ENCODE data around the gene LRRC71.

The LRRC71 gene

DNA sequence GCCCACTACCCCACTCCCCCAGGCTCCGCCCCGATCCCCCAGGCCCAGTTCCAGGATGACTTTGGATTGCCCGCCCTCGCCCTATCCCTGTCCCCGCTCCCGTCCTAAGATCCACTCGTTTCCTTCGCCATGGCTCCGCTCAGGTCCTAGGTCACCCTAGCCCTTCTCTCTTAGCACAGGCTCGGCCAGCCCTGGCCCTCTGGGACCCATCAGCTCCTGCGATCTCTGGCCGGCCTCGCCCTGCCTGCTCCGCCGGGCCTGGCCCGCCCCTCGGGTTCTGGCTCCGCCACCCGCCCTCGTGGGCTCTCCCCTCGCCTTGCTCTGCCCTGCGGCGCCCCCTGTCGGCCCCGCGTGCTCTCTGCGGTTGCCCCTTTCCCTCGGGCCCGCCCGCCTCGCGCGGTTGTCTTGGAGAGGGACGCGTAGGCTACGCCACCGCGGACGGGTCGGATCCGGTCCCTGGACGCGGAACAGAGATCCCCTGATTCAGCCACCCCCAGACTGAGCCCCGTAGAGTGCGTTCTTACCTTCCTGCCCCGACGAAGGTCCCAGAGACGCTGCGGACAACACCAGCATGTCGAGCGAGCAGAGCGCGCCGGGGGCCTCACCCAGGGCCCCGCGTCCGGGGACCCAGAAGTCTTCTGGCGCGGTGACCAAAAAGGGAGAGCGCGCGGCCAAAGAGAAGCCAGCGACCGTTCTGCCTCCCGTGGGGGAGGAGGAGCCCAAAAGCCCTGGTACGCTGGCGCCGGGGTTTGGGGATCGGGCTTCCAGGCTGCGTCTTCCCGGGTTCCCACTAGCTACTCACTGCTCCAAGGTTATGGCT is at the start of gene LRRC71:
TSS of gene LRRC71 (plus strand) at position 400 of the 820 bp plus-strand sequence. CDS start at position 572, 172 bp downstream.
- Histone ChIP-seq H3K27ac (ENCODE audit: low read depth in 2 of 2, low read length in 2 of 2) (no peak within 1 kb of the TSS), H3K9ac (ENCODE audit: low read depth in 1 of 2, low read length in 2 of 2) (no peak within 1 kb of the TSS), H3K4me3 (ENCODE audit: low read length in 2 of 2) (no peak within 1 kb of the TSS), H3K36me3 (ENCODE audit: control insufficient read depth in 2 of 2, insufficient read depth in 2 of 2, low read length in 2 of 2) (no peaks in the 10 kb centered on the region), H3K4me1 (ENCODE audit: control insufficient read depth in 2 of 2, insufficient read depth in 2 of 2, low read length in 2 of 2) (peaks cover 0 to 4% of the 10 kb centered on the region in 2 donors), H3K9me3 (ENCODE audit: control insufficient read depth in 2 of 2, low read length in 2 of 2) (no peaks in the 10 kb centered on the region), H3K27me3 (ENCODE audit: control insufficient read depth in 2 of 2, insufficient read depth in 2 of 2, low read length in 2 of 2) (peaks cover 49 to 52% of the 10 kb centered on the region in 2 donors)

DNA sequence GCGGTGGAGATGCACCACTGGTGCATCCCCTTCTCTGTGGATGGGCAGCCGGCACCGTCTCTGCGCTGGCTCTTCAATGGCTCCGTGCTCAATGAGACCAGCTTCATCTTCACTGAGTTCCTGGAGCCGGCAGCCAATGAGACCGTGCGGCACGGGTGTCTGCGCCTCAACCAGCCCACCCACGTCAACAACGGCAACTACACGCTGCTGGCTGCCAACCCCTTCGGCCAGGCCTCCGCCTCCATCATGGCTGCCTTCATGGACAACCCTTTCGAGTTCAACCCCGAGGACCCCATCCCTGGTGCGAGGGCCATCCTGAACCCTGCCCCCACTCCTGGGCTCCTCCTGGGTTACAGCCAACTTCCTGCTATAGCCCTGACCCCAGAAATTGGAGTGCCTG is 46.8 kb upstream of the LRRC71 start:
- no peaks in the 10 kb centered on the region for H3K4me1 ChIP-seq (ENCODE audit: control insufficient read depth in 2 of 2, insufficient read depth in 2 of 2, low read length in 2 of 2)
- no peak overlapping the region for H3K4me3 ChIP-seq (ENCODE audit: low read length in 2 of 2)
- no peak overlapping the region for H3K27ac ChIP-seq (ENCODE audit: low read depth in 2 of 2, low read length in 2 of 2)
- H3K27me3 ChIP-seq (ENCODE audit: control insufficient read depth in 2 of 2, insufficient read depth in 2 of 2, low read length in 2 of 2): peaks cover 5 to 10% of the 10 kb centered on the region in 2 donors
- H3K36me3 ChIP-seq (ENCODE audit: control insufficient read depth in 2 of 2, insufficient read depth in 2 of 2, low read length in 2 of 2): no peaks in the 10 kb centered on the region
- no peaks in the 10 kb centered on the region for H3K9me3 ChIP-seq (ENCODE audit: control insufficient read depth in 2 of 2, low read length in 2 of 2)
- H3K9ac ChIP-seq (ENCODE audit: low read depth in 1 of 2, low read length in 2 of 2): no peak overlapping the region

DNA sequence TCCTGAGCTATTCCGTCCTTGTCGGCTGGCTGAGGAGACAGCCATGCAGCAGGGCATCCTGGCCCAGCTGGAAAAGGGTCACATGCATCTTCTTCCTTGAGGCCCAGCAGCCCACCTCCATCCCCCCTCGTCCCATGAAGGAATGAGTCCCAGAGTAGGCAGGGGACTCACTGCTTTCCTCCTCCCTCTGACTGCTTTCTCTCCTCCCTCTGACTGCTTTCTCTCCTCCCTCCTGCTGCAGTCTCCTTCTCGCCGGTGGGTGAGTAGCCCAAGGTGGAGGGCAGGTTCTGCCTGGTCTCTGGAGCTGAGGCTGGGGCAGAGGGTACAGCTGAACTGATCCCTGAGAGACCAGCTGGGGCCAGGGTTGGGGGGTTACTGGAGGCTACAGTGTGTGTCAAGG is 46.3 kb upstream of the LRRC71 start:
- Histone ChIP-seq H3K4me3 (ENCODE audit: low read length in 2 of 2) (no peak overlapping the region), H3K9ac (ENCODE audit: low read depth in 1 of 2, low read length in 2 of 2) (no peak overlapping the region), H3K27me3 (ENCODE audit: control insufficient read depth in 2 of 2, insufficient read depth in 2 of 2, low read length in 2 of 2) (peaks cover 5 to 10% of the 10 kb centered on the region in 2 donors)

DNA sequence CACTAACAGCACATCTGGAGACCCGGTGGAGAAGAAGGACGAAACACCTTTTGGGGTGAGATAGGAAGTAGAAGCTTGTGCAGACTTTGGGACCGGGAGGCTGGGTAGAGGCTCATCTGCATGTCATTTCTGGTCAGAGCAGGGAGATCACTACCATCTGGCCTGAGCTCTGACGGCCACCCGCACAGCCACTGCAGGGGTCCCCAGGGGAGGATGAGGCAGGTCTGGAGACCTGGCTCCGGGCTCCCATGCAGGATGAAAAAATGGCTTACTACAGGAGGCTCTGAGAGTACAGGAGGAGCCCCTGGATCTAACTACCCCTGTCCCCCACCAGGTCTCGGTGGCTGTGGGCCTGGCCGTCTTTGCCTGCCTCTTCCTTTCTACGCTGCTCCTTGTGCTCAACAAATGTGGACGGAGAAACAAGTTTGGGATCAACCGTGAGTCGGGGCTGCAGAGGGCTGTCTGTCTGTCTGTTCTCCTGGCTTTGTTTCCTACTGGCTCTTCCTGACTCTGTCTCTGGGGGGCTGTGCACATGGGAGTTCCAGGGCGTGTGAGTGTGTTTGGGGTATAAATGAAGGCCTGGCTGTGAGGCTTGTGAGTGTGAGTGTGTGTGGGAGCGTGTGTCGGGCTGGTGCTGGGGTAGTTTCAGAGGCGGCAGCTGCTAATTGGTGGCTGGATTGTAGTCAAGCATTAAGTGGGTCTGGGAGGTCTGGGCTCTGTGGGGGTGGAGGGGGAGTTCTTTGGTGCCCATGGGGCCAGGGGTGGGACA is 45.7 kb upstream of the LRRC71 start:
- Histone ChIP-seq H3K9ac (ENCODE audit: low read depth in 1 of 2, low read length in 2 of 2) (no peak overlapping the region), H3K4me3 (ENCODE audit: low read length in 2 of 2) (no peak overlapping the region), H3K9me3 (ENCODE audit: control insufficient read depth in 2 of 2, low read length in 2 of 2) (no peaks in the 10 kb centered on the region), H3K27ac (ENCODE audit: low read depth in 2 of 2, low read length in 2 of 2) (no peak overlapping the region), H3K27me3 (ENCODE audit: control insufficient read depth in 2 of 2, insufficient read depth in 2 of 2, low read length in 2 of 2) (peaks cover 5 to 10% of the 10 kb centered on the region in 2 donors), H3K4me1 (ENCODE audit: control insufficient read depth in 2 of 2, insufficient read depth in 2 of 2, low read length in 2 of 2) (no peaks in the 10 kb centered on the region), H3K36me3 (ENCODE audit: control insufficient read depth in 2 of 2, insufficient read depth in 2 of 2, low read length in 2 of 2) (no peaks in the 10 kb centered on the region)

More for the DNA sequence above, 46.3 kb upstream of the LRRC71 start:
- Histone ChIP-seq H3K27ac (ENCODE audit: low read depth in 2 of 2, low read length in 2 of 2) (no peak overlapping the region), H3K36me3 (ENCODE audit: control insufficient read depth in 2 of 2, insufficient read depth in 2 of 2, low read length in 2 of 2) (no peaks in the 10 kb centered on the region), H3K9me3 (ENCODE audit: control insufficient read depth in 2 of 2, low read length in 2 of 2) (no peaks in the 10 kb centered on the region), H3K4me1 (ENCODE audit: control insufficient read depth in 2 of 2, insufficient read depth in 2 of 2, low read length in 2 of 2) (no peaks in the 10 kb centered on the region)

DNA sequence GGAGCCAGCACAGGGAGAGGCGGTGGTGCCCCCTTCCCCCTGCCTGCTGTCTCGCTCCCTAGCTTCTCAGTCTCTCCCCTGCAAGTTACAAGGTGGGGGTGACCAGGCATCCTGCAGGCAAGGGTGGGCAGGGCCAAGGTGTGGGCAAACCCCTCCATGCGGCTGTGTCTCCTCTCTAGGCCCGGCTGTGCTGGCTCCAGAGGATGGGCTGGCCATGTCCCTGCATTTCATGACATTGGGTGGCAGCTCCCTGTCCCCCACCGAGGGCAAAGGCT is 45.2 kb upstream of the LRRC71 start:
- H3K9ac ChIP-seq (ENCODE audit: low read depth in 1 of 2, low read length in 2 of 2): no peak overlapping the region
- no peaks in the 10 kb centered on the region for H3K9me3 ChIP-seq (ENCODE audit: control insufficient read depth in 2 of 2, low read length in 2 of 2)
- H3K4me3 ChIP-seq (ENCODE audit: low read length in 2 of 2): no peak overlapping the region
- no peaks in the 10 kb centered on the region for H3K36me3 ChIP-seq (ENCODE audit: control insufficient read depth in 2 of 2, insufficient read depth in 2 of 2, low read length in 2 of 2)
- no peaks in the 10 kb centered on the region for H3K4me1 ChIP-seq (ENCODE audit: control insufficient read depth in 2 of 2, insufficient read depth in 2 of 2, low read length in 2 of 2)
- H3K27ac ChIP-seq (ENCODE audit: low read depth in 2 of 2, low read length in 2 of 2): no peak overlapping the region
- H3K27me3 ChIP-seq (ENCODE audit: control insufficient read depth in 2 of 2, insufficient read depth in 2 of 2, low read length in 2 of 2): peaks cover 5 to 10% of the 10 kb centered on the region in 2 donors

DNA sequence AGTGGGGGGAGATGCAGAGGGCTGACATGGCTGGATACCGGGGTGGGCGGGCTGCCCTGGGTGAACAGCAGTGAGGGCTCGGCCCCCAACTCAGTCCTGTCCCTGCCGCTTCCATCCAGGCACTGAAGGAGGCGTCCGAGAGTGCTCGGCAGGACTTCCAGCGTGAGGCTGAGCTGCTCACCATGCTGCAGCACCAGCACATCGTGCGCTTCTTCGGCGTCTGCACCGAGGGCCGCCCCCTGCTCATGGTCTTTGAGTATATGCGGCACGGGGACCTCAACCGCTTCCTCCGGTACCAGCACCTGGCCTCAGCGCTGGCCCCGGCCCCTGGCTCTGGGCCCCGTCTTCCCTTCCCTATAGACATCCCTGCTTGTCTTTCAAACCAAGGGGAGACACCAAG is 44.2 kb upstream of the LRRC71 start:
- Histone ChIP-seq H3K9me3 (ENCODE audit: control insufficient read depth in 2 of 2, low read length in 2 of 2) (no peaks in the 10 kb centered on the region), H3K36me3 (ENCODE audit: control insufficient read depth in 2 of 2, insufficient read depth in 2 of 2, low read length in 2 of 2) (no peaks in the 10 kb centered on the region), H3K27me3 (ENCODE audit: control insufficient read depth in 2 of 2, insufficient read depth in 2 of 2, low read length in 2 of 2) (peaks cover 5 to 10% of the 10 kb centered on the region in 2 donors), H3K4me1 (ENCODE audit: control insufficient read depth in 2 of 2, insufficient read depth in 2 of 2, low read length in 2 of 2) (no peaks in the 10 kb centered on the region), H3K9ac (ENCODE audit: low read depth in 1 of 2, low read length in 2 of 2) (no peak overlapping the region), H3K4me3 (ENCODE audit: low read length in 2 of 2) (no peak overlapping the region), H3K27ac (ENCODE audit: low read depth in 2 of 2, low read length in 2 of 2) (no peak overlapping the region)

DNA sequence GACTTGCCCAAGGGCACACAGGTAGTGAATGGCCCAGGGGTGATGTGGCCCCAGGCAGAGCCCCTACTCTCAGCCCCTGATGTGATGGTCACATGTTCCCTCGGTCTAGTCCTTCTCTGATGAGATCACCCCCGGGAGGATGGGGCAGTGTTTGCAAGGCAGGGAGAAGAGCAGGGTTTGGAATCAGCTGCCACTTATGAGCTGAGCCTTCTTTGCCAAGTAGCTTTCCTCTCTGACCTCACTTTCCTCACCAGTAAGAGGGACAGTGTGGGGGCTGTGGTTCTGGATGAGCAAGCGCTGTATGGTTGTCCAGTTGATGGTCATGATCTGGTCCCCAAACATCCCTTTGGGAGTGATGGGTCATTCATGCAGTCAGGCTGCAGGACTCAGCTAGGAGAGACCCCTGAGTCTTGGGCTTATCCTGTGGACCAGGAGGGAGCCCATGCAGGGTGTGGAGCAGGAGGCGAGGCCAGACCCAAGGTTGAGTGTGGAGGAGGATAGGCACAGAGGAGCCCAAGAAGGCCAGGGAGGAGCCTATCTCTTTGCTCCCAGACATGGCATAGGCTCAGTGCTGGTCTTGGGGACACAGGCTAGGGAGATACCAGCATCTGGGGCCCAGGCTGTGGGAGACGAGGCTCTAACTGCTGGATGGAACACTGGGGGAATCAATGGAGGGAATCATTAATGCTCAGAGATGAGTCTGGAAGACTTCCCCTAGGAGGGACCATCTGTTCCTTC is 42.8 kb upstream of the LRRC71 start:
- H3K27ac ChIP-seq (ENCODE audit: low read depth in 2 of 2, low read length in 2 of 2): no peak overlapping the region
- H3K4me3 ChIP-seq (ENCODE audit: low read length in 2 of 2): no peak overlapping the region
- H3K9me3 ChIP-seq (ENCODE audit: control insufficient read depth in 2 of 2, low read length in 2 of 2): no peaks in the 10 kb centered on the region
- H3K27me3 ChIP-seq (ENCODE audit: control insufficient read depth in 2 of 2, insufficient read depth in 2 of 2, low read length in 2 of 2): peaks cover 10 to 11% of the 10 kb centered on the region in 2 donors
- H3K4me1 ChIP-seq (ENCODE audit: control insufficient read depth in 2 of 2, insufficient read depth in 2 of 2, low read length in 2 of 2): no peaks in the 10 kb centered on the region
- H3K9ac ChIP-seq (ENCODE audit: low read depth in 1 of 2, low read length in 2 of 2): no peak overlapping the region
- no peaks in the 10 kb centered on the region for H3K36me3 ChIP-seq (ENCODE audit: control insufficient read depth in 2 of 2, insufficient read depth in 2 of 2, low read length in 2 of 2)

DNA sequence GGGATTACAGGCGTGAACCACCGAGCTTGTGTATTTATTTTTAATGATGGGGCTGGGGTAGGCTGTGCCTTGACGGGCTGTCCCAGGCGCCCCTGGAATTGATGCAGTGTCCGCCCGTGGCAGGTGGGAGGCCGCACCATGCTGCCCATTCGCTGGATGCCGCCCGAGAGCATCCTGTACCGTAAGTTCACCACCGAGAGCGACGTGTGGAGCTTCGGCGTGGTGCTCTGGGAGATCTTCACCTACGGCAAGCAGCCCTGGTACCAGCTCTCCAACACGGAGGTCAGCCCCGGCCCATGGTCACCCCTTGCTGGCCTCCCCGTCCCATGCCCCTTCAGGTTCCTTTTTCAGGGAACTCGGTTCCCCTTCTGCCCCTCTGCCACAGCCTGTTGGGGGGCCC is 40.6 kb upstream of the LRRC71 start:
- Histone ChIP-seq H3K4me3 (ENCODE audit: low read length in 2 of 2) (no peak overlapping the region), H3K36me3 (ENCODE audit: control insufficient read depth in 2 of 2, insufficient read depth in 2 of 2, low read length in 2 of 2) (no peaks in the 10 kb centered on the region), H3K4me1 (ENCODE audit: control insufficient read depth in 2 of 2, insufficient read depth in 2 of 2, low read length in 2 of 2) (no peaks in the 10 kb centered on the region), H3K27ac (ENCODE audit: low read depth in 2 of 2, low read length in 2 of 2) (no peak overlapping the region), H3K27me3 (ENCODE audit: control insufficient read depth in 2 of 2, insufficient read depth in 2 of 2, low read length in 2 of 2) (peaks cover 10 to 14% of the 10 kb centered on the region in 2 donors), H3K9me3 (ENCODE audit: control insufficient read depth in 2 of 2, low read length in 2 of 2) (no peaks in the 10 kb centered on the region), H3K9ac (ENCODE audit: low read depth in 1 of 2, low read length in 2 of 2) (no peak overlapping the region)

DNA sequence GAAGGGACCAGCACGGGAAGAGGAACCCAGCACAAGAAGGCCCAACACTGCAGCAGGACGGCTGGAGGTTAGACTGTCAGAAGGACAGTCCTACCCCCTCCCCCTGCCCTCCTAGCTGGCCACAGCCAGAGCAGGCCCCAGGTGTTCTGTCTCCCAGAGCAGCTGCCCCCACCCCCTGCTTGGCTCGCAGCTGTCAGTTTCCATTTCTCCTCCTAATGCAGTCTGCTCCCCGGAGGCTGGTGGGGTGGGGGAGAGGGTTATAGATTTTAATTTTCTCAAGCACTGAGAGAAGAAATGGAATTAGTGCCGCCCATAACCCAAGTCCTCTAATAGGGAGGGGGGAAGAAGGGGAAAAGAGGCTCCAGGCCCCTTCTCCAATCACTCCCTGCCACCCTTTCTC is 40.0 kb upstream of the LRRC71 start:
- H3K27me3 ChIP-seq (ENCODE audit: control insufficient read depth in 2 of 2, insufficient read depth in 2 of 2, low read length in 2 of 2): peaks cover 12 to 14% of the 10 kb centered on the region in 2 donors
- no peaks in the 10 kb centered on the region for H3K4me1 ChIP-seq (ENCODE audit: control insufficient read depth in 2 of 2, insufficient read depth in 2 of 2, low read length in 2 of 2)
- no peaks in the 10 kb centered on the region for H3K36me3 ChIP-seq (ENCODE audit: control insufficient read depth in 2 of 2, insufficient read depth in 2 of 2, low read length in 2 of 2)
- H3K9me3 ChIP-seq (ENCODE audit: control insufficient read depth in 2 of 2, low read length in 2 of 2): no peaks in the 10 kb centered on the region
- no peak overlapping the region for H3K4me3 ChIP-seq (ENCODE audit: low read length in 2 of 2)
- no peak overlapping the region for H3K27ac ChIP-seq (ENCODE audit: low read depth in 2 of 2, low read length in 2 of 2)
- no peak overlapping the region for H3K9ac ChIP-seq (ENCODE audit: low read depth in 1 of 2, low read length in 2 of 2)

DNA sequence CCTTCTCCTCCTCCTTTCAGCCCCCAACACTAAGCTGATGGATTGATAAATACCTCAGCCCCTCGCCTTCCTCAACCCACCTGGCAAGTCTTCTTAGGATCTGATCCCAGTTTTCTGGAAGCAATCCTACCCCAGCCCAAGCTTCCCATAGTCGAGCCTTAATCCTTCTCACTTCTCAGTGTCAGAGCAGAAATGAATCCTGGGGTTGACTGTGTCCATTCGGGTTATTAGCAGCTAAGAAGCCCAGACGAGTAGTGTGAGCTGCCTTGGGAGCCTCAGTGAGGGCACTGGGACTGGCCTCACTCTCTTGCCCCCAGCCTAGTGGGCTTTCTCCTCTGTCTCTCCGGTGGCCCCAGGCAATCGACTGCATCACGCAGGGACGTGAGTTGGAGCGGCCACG is 39.3 kb upstream of the LRRC71 start:
- Histone ChIP-seq H3K9ac (ENCODE audit: low read depth in 1 of 2, low read length in 2 of 2) (no peak overlapping the region), H3K27me3 (ENCODE audit: control insufficient read depth in 2 of 2, insufficient read depth in 2 of 2, low read length in 2 of 2) (peaks cover 14% of the 10 kb centered on the region in 2 donors), H3K4me3 (ENCODE audit: low read length in 2 of 2) (no peak overlapping the region), H3K4me1 (ENCODE audit: control insufficient read depth in 2 of 2, insufficient read depth in 2 of 2, low read length in 2 of 2) (no peaks in the 10 kb centered on the region), H3K27ac (ENCODE audit: low read depth in 2 of 2, low read length in 2 of 2) (no peak overlapping the region), H3K9me3 (ENCODE audit: control insufficient read depth in 2 of 2, low read length in 2 of 2) (no peaks in the 10 kb centered on the region), H3K36me3 (ENCODE audit: control insufficient read depth in 2 of 2, insufficient read depth in 2 of 2, low read length in 2 of 2) (no peaks in the 10 kb centered on the region)
